Measurements from ENCODE around the gene CLN3.
"Not testable (repeated sequence)": the region's sequence is repeated elsewhere in the genome, so short reads cannot be mapped to it uniquely, and the experiment has no call there.

DNA sequence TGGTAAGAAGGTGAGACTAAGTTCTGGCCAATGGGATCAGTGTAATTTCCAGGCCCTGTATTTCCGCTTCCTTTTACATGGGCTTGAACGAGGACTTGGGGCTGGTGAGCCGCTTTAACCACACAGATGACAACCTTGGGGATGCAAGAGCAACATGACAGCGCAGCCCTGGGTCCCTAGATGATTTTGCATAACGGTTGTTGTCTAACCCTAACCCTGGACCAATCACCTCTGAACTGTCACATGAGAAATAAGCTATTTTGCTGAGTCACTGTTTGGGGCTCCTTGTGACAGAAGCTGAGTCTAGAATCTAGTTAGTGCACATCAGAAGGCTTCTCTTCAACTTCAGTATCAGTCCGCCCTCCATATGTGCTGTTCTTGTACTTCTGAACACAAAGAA, 44.8 kb downstream of the CLN3 start:
- not testable (repeated sequence) for TF ChIP-seq CTCF (IDR thresholded peaks at IDR 0.05); POLR2AphosphoS5 (IDR thresholded peaks at IDR 0.05; ENCODE audit: low read depth, low read length); TCF7L2 (IDR thresholded peaks at IDR 0.05; ENCODE audit: low read depth, low read length)

All from Panc1 (cell line).